Left cardiac atrium (tissue), 4 donors: ENCODE results near the gene MVB12B. TPM values are rescaled to one million over a fixed set of nuclear protein-coding genes. Genes with fewer than 3 reads are reported as not detected.

Experiments used
- ATAC-seq, 2 donors: fragments of 200-7000 bp; cut with Tn5 transposase; one replicate each; pipeline ENCODE4 v1.9.1; 2020; ENCODE audit warnings: mild to moderate bottlenecking in 2 of 2, moderate library complexity in 2 of 2
- DNase-seq: peaks from one replicate; pipeline ENCODE4 v3.0.0-alpha.2; 2020
- intact Hi-C, 2 donors: fragments of 100-400 bp; cut with DNase I; formaldehyde crosslinking; loops; one replicate each; pipeline versions ENCODE4 v1.14.1 to v1.15.1; 2022 to 2023
- total RNA-seq, 2 donors: library from RNA; stranded (reverse); fragmentation: NEBNext Ultra II Directional; extraction: Animal tissue kit (Norgen Biotek cat#: 25700); gene quantifications; one replicate each; pipeline ENCODE4 v1.2.1, GENCODE V29; 2021
- donor health status: DM: no; HTN: yes; CAD: no.
- donor health status: DM: no; HTN: yes; CAD: no; lungs with severe emphysema.
- donor health status: DM: yes; HTN: yes; CAD: no.
- donor health status: Dilated cardiomyopathy.

MVB12B gene
- total RNA-seq, 2 donors from 2014 or later, result 9.7 to 12.3 TPM

- peak; percentile 84 to 85 for ATAC-seq
- peak; percentile 80 for DNase-seq
- intact Hi-C loops, result no loop called here
Measured at GRCh38 chr9:126514037-126514821, 187.6 kb downstream of the MVB12B start.

GRCh38 chr9:126515001-126515872, 188.6 kb downstream of the MVB12B start:
- ATAC-seq (no peak), DNase-seq (no peak)
- intact Hi-C loops, result loop anchor here in 1 of 2 donors (5.0 kb wide), 1 partner anchor 42 kb away; no protein-coding TSS in a partner anchor

- intact Hi-C loops, result loop anchor here in 1 of 2 donors (5.0 kb wide), 1 partner anchor 41 kb away; no protein-coding TSS in a partner anchor
- ATAC-seq (no peak), DNase-seq (no peak)
Measured at GRCh38 chr9:126515873-126516505, 189.4 kb downstream of the MVB12B start.

GRCh38 chr9:126516561-126516935, 189.9 kb downstream of the MVB12B start:
- intact Hi-C loops, result loop anchor here in 1 of 2 donors (5.0 kb wide), 1 partner anchor 41 kb away; no protein-coding TSS in a partner anchor
- DNase-seq (no peak), ATAC-seq (no peak)

- DNase-seq, result peak; percentile 85
- intact Hi-C loops, result loop anchor here in 1 of 2 donors (5.0 kb wide), 1 partner anchor 40 kb away; no protein-coding TSS in a partner anchor
Measured at GRCh38 chr9:126516936-126517832, 190.6 kb downstream of the MVB12B start.

GRCh38 chr9:126517833-126518356, 191.3 kb downstream of the MVB12B start:
- DNase-seq (no peak), ATAC-seq (no peak)
- intact Hi-C loops, result loop anchor here in 1 of 2 donors (5.0 kb wide), 1 partner anchor 39 kb away; no protein-coding TSS in a partner anchor

More at GRCh38 chr9:126516936-126517832, 190.6 kb downstream of the MVB12B start:
- ATAC-seq, result peak; percentile 70 to 84

GRCh38 chr9:126518763-126519162, 192.1 kb downstream of the MVB12B start:
- intact Hi-C loops, result loop anchor here in 1 of 2 donors (5.0 kb wide), 1 partner anchor 39 kb away; no protein-coding TSS in a partner anchor
- ATAC-seq (no peak), DNase-seq (no peak)

GRCh38 chr9:126519660-126520420, 193.2 kb downstream of the MVB12B start:
- DNase-seq (no peak), ATAC-seq (no peak)
- intact Hi-C loops, result loop anchor here in 1 of 2 donors (5.0 kb wide), 1 partner anchor 37 kb away; no protein-coding TSS in a partner anchor

- DNase-seq, result no peak
- intact Hi-C loops, result no loop called here
- ATAC-seq, result no peak
Measured at GRCh38 chr9:126520453-126520852, 193.8 kb downstream of the MVB12B start.

- intact Hi-C loops, result no loop called here
- no peak for DNase-seq
- ATAC-seq, result no peak
Measured at GRCh38 chr9:126521089-126521488, 194.5 kb downstream of the MVB12B start.

- DNase-seq (no peak), ATAC-seq (no peak)
- intact Hi-C loops, result no loop called here
Measured at GRCh38 chr9:126521551-126521950, 194.9 kb downstream of the MVB12B start.

GRCh38 chr9:126521976-126522590, 195.5 kb downstream of the MVB12B start:
- ATAC-seq, result no peak
- intact Hi-C loops, result no loop called here
- DNase-seq, result no peak

- intact Hi-C loops, result no loop called here
- ATAC-seq (peak; percentile 30 to 56), DNase-seq (no peak)
Measured at GRCh38 chr9:126522612-126523356, 196.2 kb downstream of the MVB12B start.

- intact Hi-C loops, result no loop called here
- ATAC-seq (peak; percentile 24 to 45), DNase-seq (no peak)
Measured at GRCh38 chr9:126523611-126524111, 197.0 kb downstream of the MVB12B start.

- intact Hi-C loops, result no loop called here
- DNase-seq (no peak), ATAC-seq (no peak)
Measured at GRCh38 chr9:126524353-126525077, 197.9 kb downstream of the MVB12B start.
